A673 (cell line): ENCODE measurements around the gene CASZ1. TPM values are rescaled to one million over a fixed set of nuclear protein-coding genes. Genes with fewer than 3 reads are reported as not detected.

Experiments used
- BruUV-seq: library from RNA; stranded (reverse); fragments of 400-500 nt; replicated peaks from 2 replicates; lab custom pipeline; 2021; lab: Mats Ljungman, UMichigan
- CTCF ChIA-PET: fragments of 300-600 bp; sonication (Branson Sonifier 250); formaldehyde crosslinking; loops from one replicate; lab custom pipeline; 2022; ENCODE audit warnings: antibody characterized with exemption; lab: Charles Lee
- POLR2A ChIA-PET: fragments of 300-600 bp; sonication (Branson Sonifier 250); formaldehyde crosslinking; loops from one replicate; lab custom pipeline; 2022; ENCODE audit warnings: antibody characterized with exemption; ENCODE audit not compliant: low non-redundant PET; lab: Charles Lee
- DNase-seq: peaks from one replicate; pipeline ENCODE4 v3.0.0-alpha.2; 2015; ENCODE audit warnings: low spot score
- H3K27ac ChIP-seq: fragments of 200-600 bp; sonication (generic); 2 replicates; pipeline ENCODE4 v1.5.1; 2016; ENCODE audit warnings: mixed run types, low read depth, mild to moderate bottlenecking, mixed read lengths, antibody characterized with exemption, low read length; ENCODE audit not compliant: poor library complexity, severe bottlenecking
- H3K27me3 ChIP-seq: fragments of 200-600 bp; sonication (generic); replicated peaks from 2 replicates; pipeline ENCODE4 v1.6.1; 2017; ENCODE audit warnings: mixed run types, low read depth, mild to moderate bottlenecking, mixed read lengths, antibody characterized with exemption, low read length; ENCODE audit not compliant: insufficient read depth, poor library complexity
- H3K36me3 ChIP-seq: fragments of 200-600 bp; sonication (generic); 2 replicates; pipeline ENCODE4 v1.6.1; 2016; ENCODE audit warnings: mixed run types, mild to moderate bottlenecking, mixed read lengths, antibody characterized with exemption, low read length; ENCODE audit not compliant: insufficient read depth, poor library complexity, severe bottlenecking
- H3K4me1 ChIP-seq: fragments of 200-600 bp; sonication (generic); 2 replicates; pipeline ENCODE4 v1.6.1; 2017; ENCODE audit warnings: mixed run types, mild to moderate bottlenecking, mixed read lengths, antibody characterized with exemption, low read length; ENCODE audit not compliant: insufficient read depth, poor library complexity, severe bottlenecking
- H3K4me3 ChIP-seq: fragments of 200-600 bp; sonication (generic); 2 replicates; pipeline ENCODE4 v1.5.1; 2016; ENCODE audit warnings: low read depth, mixed run types, mild to moderate bottlenecking, mixed read lengths, low read length; ENCODE audit not compliant: poor library complexity, severe bottlenecking
- H3K9me3 ChIP-seq: fragments of 200-600 bp; sonication (generic); 2 replicates; pipeline ENCODE4 v1.6.1; 2016; ENCODE audit warnings: mixed run types, low read depth, mild to moderate bottlenecking, mixed read lengths, antibody characterized with exemption, low read length; ENCODE audit not compliant: poor library complexity, severe bottlenecking
- EZH2 ChIP-seq: fragments of 200-600 bp; sonication (generic); IDR thresholded peaks from 2 replicates; pipeline ENCODE4 v1.6.1; 2017; ENCODE audit warnings: borderline replicate concordance, low read depth, mild to moderate bottlenecking, mixed read lengths, antibody characterized with exemption, low read length; ENCODE audit not compliant: poor library complexity, severe bottlenecking
- intact Hi-C: fragments of 100-400 bp; cut with micrococcal nuclease; formaldehyde crosslinking; loops from one replicate; pipeline ENCODE4 v1.10.0; 2022; ENCODE audit not compliant: unreplicated experiment
- total RNA-seq: library from RNA; stranded (reverse); gene quantifications from 2 replicates; pipeline ENCODE4 v1.2.3, GENCODE V29; 2021
- TF ChIP-seq, protein P1 (sequence below): fragments of 300-800, 200-600 bp; sonication (generic); conservative IDR thresholded peaks from 2 replicates; pipeline ENCODE4 v1.5.1; 2017; ENCODE audit warnings: low read depth, mild to moderate bottlenecking, antibody characterized with exemption, low read length, moderate library complexity, mixed read lengths

CASZ1 gene
- total RNA-seq, 1 experiment from 2014 or later = 1.9 TPM

DNA sequence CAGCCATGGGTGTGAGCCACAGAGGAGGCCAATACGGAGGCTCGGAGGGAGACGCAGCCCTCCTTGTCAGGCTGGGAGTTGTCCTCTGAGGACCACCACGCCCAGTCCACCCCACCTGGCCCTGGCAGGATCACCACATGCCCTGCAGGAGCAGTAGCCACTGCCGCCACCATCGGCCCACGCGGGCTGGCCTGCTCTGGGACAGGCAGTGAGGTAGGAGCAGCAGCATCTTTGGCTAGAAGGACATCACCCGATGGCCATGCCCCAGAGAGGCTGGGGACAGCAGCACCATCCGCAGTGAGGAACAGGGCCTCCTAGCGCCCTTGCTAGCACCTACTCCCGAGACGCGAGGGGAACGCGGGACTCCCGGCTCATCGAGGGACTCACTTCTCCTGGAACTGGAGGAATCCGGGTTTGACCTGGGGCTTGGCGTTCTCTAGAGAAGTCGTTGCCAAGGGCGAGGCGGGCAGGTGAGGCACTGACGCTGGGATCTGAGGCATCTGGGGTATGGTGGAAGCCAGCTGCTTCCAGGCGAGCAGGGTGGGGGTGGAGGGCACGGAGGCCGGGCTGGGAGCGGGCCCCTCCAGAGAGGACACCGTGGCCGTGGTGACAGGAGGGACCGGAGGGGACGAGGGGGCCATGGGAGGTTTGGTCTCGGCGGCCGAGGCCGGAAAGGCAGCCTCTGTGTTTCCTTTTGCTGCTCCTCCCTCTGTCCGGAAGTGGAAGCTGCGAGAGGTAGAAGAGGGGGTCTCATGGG is 148.9 kb downstream of the CASZ1 start:
- H3K4me1 ChIP-seq = peaks cover 4% of the 10 kb centered on the region
- TF ChIP-seq EZH2 = no peak
- TF ChIP-seq, protein P1, sequence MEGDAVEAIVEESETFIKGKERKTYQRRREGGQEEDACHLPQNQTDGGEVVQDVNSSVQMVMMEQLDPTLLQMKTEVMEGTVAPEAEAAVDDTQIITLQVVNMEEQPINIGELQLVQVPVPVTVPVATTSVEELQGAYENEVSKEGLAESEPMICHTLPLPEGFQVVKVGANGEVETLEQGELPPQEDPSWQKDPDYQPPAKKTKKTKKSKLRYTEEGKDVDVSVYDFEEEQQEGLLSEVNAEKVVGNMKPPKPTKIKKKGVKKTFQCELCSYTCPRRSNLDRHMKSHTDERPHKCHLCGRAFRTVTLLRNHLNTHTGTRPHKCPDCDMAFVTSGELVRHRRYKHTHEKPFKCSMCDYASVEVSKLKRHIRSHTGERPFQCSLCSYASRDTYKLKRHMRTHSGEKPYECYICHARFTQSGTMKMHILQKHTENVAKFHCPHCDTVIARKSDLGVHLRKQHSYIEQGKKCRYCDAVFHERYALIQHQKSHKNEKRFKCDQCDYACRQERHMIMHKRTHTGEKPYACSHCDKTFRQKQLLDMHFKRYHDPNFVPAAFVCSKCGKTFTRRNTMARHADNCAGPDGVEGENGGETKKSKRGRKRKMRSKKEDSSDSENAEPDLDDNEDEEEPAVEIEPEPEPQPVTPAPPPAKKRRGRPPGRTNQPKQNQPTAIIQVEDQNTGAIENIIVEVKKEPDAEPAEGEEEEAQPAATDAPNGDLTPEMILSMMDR = no peak
- intact Hi-C loops = no loop called here
- no peak overlapping the region for H3K27ac ChIP-seq
- no peaks in the 10 kb centered on the region for H3K36me3 ChIP-seq
- no peaks in the 10 kb centered on the region for H3K27me3 ChIP-seq
- no peak overlapping the region for H3K4me3 ChIP-seq
- no peaks in the 10 kb centered on the region for H3K9me3 ChIP-seq
- DNase-seq = no peak
- no TSS peak for BruUV-seq
- ChIA-PET POLR2A (no interaction called here), CTCF (no interaction called here)

DNA sequence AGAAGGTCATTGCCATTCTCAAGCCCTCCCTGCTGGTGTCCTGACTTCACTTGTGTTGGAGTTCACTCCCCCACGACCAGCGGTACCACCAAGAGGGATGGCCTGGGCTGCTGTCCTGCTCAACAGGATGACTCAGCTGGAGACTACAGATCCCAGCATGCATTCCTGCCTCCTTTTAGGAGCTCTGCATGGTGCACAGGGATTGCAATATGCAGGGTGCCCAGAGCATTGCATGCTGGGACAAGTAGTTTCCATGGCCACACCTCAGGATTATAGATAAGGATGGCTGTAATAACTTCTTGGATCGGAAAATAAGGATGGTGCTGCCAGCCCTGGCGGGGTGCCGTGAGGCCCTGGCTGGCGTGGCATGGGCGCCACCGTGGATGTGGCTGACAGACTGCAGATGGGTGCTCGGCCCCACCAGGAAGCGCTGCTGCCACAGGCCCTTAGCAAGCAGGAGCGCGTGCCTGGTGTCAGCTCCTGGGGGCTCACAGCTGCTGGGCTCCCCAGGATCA is 150.0 kb downstream of the CASZ1 start:
- BruUV-seq = no TSS peak
- no peak for TF ChIP-seq EZH2
- TF ChIP-seq, protein P1 = no peak
- Histone ChIP-seq H3K9me3 (no peaks in the 10 kb centered on the region), H3K27ac (no peak overlapping the region), H3K27me3 (no peaks in the 10 kb centered on the region), H3K4me1 (peaks cover 4% of the 10 kb centered on the region), H3K4me3 (no peak overlapping the region), H3K36me3 (no peaks in the 10 kb centered on the region)
- CTCF ChIA-PET = no interaction called here
- DNase-seq = peak; percentile 80
- POLR2A ChIA-PET = no interaction called here
- intact Hi-C loops = no loop called here

DNA sequence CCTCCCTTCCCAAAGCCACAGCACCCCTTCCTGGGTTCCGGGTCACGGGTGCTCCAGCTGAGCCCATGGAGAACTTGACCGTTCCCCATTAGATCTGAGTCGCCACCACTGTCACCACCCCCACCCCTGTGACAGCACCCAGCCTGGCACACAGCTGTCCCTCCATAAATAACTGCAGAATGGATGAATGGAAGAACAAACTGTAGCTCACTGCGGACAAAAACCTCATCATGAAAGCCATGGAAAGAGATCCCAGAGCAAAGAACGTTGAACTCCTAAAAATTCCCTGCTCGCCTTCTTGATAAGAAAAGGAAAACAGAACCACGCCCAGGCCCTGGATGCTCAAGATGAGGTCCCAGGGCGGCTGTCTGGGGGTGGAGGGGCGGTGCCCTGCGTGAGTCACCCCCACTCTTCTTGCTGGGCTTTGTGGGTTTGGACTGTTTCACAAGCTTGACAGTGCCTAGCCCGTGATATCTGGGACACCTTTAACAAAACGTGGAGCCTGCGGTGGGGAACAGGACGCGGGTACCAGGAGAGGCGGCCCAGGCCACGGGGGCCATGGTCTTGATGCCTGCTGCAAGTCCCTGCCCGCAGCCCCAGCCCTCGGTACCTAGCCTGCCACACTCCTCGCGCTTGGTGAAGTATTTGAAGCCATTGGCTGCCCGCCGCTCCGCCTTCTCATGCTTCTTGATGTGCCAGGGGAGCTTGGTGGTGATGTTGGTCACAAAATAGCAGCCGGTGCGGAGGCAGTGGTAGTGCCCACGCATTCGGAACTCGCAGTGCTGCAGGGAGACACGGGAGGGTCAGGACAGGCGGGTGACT is 151.9 kb downstream of the CASZ1 start:
- H3K36me3 ChIP-seq = no peaks in the 10 kb centered on the region
- no peak for DNase-seq
- H3K27ac ChIP-seq = no peak overlapping the region
- POLR2A ChIA-PET = no interaction called here
- CTCF ChIA-PET = interaction anchor here (0.6 kb wide), 1 partner anchor 146 kb away, joined by 3 read pairs; no protein-coding TSS in a partner anchor
- TF ChIP-seq, protein P1 = no peak
- no peak for TF ChIP-seq EZH2
- H3K4me1 ChIP-seq = peaks cover 12% of the 10 kb centered on the region
- H3K9me3 ChIP-seq = no peaks in the 10 kb centered on the region
- intact Hi-C loops = no loop called here
- BruUV-seq = no TSS peak
- no peak overlapping the region for H3K4me3 ChIP-seq
- H3K27me3 ChIP-seq = no peaks in the 10 kb centered on the region
